ENCODE results near the gene PCDHAC2.

GRCh38 chr5:141003031-141003430, 36.8 kb downstream of the PCDHAC2 start:
- no peak for TF ChIP-seq CTCF (IDR thresholded peaks at IDR 0.05)
- no peak for TF ChIP-seq POLR2A (IDR thresholded peaks at IDR 0.05)

Measured in Peyer's patch (tissue), 4 donors.